KOPT-K1 (cell line): ENCODE measurements around the gene CYB5B.
A peak's percentile ranks its signal among the peaks of the same experiment; 100 is the strongest.
"Not testable (repeated sequence)": the region's sequence is repeated elsewhere in the genome, so short reads cannot be mapped to it uniquely, and the experiment has no call there.

Experiments
- H3K27ac ChIP-seq: fragments of 200-600 bp; sonication (generic); 2 replicates; pipeline ENCODE4 v1.5.1; 2016; ENCODE audit warnings: antibody characterized with exemption, mild to moderate bottlenecking, low read depth, low read length; ENCODE audit not compliant: poor library complexity, severe bottlenecking
- H3K36me3 ChIP-seq: fragments of 200-600 bp; sonication (generic); 2 replicates; pipeline ENCODE4 v1.5.1; 2017; ENCODE audit warnings: antibody characterized with exemption, mild to moderate bottlenecking, low read length, moderate library complexity; ENCODE audit not compliant: insufficient read depth
- H3K9me3 ChIP-seq: fragments of 200-600 bp; sonication (generic); 2 replicates; pipeline ENCODE4 v1.5.1; 2017; ENCODE audit warnings: antibody characterized with exemption, low read length, mild to moderate bottlenecking; ENCODE audit not compliant: insufficient read depth, poor library complexity, severe bottlenecking

Gene CYB5B

GRCh38 chr16:69424935-69425784 is 741 bp downstream of the CYB5B start:
- peaks cover 40% of the 10 kb centered on the region for H3K36me3 ChIP-seq
- peak overlapping the region; percentile 81 for H3K27ac ChIP-seq
- peaks cover 13% of the 10 kb centered on the region for H3K9me3 ChIP-seq

GRCh38 chr16:69428652-69429051 is 4.2 kb downstream of the CYB5B start:
- no peak overlapping the region for H3K27ac ChIP-seq
- H3K36me3 ChIP-seq: peaks cover 75% of the 10 kb centered on the region
- peaks cover 13% of the 10 kb centered on the region for H3K9me3 ChIP-seq

- Histone ChIP-seq H3K9me3 (peaks cover 13% of the 10 kb centered on the region), H3K36me3 (peaks cover 80% of the 10 kb centered on the region)
- H3K27ac ChIP-seq: not testable (repeated sequence)
Measured at GRCh38 chr16:69429058-69429640, 4.7 kb downstream of the CYB5B start.

- Histone ChIP-seq H3K36me3 (peaks cover 98% of the 10 kb centered on the region), H3K27ac (no peak overlapping the region), H3K9me3 (peaks cover 13% of the 10 kb centered on the region)
Measured at GRCh38 chr16:69431948-69432468, 7.6 kb downstream of the CYB5B start.

- peaks cover 1% of the 10 kb centered on the region for H3K9me3 ChIP-seq
- H3K36me3 ChIP-seq: peaks cover 90% of the 10 kb centered on the region
- no peak overlapping the region for H3K27ac ChIP-seq
Measured at GRCh38 chr16:69434066-69434465, 9.6 kb downstream of the CYB5B start.

DNA sequence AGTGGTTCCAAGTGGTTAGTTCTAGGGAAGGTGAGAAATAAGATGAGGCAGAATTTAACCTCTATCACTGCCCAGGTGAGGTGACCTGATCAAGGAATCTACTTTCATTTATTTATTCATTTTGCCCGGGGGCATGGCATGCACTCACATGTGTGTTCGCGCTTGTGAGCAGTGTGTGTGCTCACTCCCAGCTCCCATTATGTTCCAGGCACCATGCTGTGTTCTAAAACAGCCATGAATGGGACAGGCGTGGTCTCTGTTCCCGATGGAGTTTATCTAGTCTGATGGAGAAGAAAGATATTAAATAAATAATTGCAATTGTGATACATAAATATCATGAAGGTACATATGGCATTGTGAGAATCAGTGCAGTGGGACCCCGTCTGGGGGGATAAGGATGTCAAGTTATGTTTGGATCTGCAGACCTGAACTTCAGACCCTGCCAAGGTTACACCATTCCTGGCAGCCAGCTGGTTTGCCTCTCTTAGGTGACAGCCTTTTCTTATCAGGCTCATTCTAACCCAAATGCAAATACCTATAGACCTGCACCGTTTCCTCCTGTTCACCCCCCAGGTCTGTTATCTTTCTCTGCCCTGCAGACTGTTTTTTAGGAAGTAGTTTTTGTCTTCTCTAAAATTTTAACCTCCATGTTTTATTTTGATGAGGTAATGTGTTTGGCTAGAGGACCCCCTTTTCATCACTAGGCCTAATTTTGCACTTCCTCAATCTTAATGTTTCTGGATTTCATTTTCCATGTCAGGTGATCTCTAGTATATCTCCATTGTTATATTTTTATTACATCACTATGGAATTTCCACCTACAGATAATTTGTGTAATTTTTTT is 11.8 kb downstream of the CYB5B start:
- Histone ChIP-seq H3K36me3 (peaks cover 86% of the 10 kb centered on the region), H3K27ac (no peak overlapping the region), H3K9me3 (no peaks in the 10 kb centered on the region)

GRCh38 chr16:69436896-69437295 is 12.5 kb downstream of the CYB5B start:
- Histone ChIP-seq H3K27ac (no peak overlapping the region), H3K9me3 (no peaks in the 10 kb centered on the region), H3K36me3 (peaks cover 79% of the 10 kb centered on the region)

- no peak overlapping the region for H3K27ac ChIP-seq
- H3K9me3 ChIP-seq: no peaks in the 10 kb centered on the region
- H3K36me3 ChIP-seq: peaks cover 72% of the 10 kb centered on the region
Measured at GRCh38 chr16:69438465-69438864, 14.0 kb downstream of the CYB5B start.

- Histone ChIP-seq H3K9me3 (no peaks in the 10 kb centered on the region), H3K36me3 (peaks cover 54% of the 10 kb centered on the region), H3K27ac (no peak overlapping the region)
Measured at GRCh38 chr16:69440250-69440649, 15.8 kb downstream of the CYB5B start.

GRCh38 chr16:69441030-69441429 is 16.6 kb downstream of the CYB5B start:
- peaks cover 48% of the 10 kb centered on the region for H3K36me3 ChIP-seq
- H3K27ac ChIP-seq, H3K9me3 ChIP-seq: not testable (repeated sequence)

GRCh38 chr16:69443927-69444631 is 19.7 kb downstream of the CYB5B start:
- Histone ChIP-seq H3K9me3 (no peaks in the 10 kb centered on the region), H3K27ac (peak overlapping the region; percentile 72), H3K36me3 (peaks cover 54% of the 10 kb centered on the region)

- Histone ChIP-seq H3K36me3 (peaks cover 54% of the 10 kb centered on the region), H3K27ac (peak overlapping the region; percentile 72), H3K9me3 (no peaks in the 10 kb centered on the region)
Measured at GRCh38 chr16:69444873-69445517, 20.6 kb downstream of the CYB5B start.

GRCh38 chr16:69448470-69449193 is 24.2 kb downstream of the CYB5B start:
- Histone ChIP-seq H3K27ac (no peak overlapping the region), H3K9me3 (no peaks in the 10 kb centered on the region), H3K36me3 (peaks cover 71% of the 10 kb centered on the region)

DNA sequence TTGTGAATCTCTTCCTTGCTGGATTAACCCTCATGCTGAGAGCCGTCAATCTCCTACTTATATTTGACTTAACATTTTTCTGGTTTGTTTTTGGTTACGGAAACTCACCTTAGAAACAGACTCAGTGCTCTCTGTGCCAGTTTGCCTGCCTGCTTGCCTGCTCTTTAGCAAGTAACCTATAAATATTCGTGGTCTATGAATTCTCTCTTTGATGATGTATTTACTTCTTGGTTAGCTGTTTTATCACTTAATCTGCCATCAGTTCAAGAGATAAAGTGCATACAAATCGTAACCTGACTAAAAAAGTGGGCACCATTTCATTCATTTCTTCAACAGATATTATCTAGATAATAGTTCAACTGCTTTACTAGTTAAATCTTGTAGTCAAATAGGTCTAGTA is 26.7 kb downstream of the CYB5B start:
- no peaks in the 10 kb centered on the region for H3K9me3 ChIP-seq
- no peak overlapping the region for H3K27ac ChIP-seq
- H3K36me3 ChIP-seq: peaks cover 95% of the 10 kb centered on the region
